Measurements from ENCODE around the gene TMEM208.

Gene TMEM208

DNA sequence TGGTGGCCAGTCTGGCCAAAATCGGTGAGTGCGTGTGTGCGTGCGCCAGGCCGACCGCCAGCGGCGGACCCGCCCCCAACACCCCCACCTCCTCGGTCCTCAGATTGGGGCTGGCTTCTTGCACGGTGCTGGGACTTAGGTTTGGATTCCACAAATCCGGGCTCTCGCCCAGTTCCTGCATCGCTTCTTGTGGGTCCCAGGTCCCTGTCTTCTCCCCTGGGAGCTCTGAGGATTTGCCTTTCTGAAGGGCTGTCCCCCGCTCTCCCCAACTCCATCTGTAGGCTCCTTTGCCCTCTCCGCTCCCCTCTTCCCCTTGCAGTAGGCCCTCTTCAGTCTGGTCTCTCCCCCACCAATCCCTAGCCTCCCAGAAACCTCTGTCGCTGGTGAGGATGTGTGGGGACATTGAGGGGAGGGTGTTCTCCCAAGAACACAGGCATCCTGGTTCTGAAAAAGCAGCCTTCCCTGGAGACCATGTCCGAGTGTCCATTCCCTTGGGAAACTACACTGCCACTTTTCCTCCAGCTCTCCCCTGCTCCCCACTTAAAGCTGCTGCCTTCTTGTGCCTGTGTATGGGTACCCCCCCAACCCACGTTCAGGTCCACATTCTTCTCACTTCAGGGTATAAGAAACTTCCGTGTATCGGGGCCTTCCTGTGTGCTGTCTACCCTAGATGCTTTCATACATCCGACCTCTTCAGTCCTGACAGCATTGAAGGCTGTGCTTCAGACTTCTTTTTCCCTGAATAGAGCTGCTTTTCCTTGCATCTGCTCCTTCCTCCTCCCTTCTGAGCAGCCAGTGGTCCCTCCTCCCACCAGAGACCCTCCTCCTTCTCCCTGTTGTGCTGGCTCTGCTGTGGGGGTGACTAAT is 22.5 kb downstream of the TMEM208 start:
- DNase-seq (ENCODE audit: low read depth in 2 of 2): no peak

DNA sequence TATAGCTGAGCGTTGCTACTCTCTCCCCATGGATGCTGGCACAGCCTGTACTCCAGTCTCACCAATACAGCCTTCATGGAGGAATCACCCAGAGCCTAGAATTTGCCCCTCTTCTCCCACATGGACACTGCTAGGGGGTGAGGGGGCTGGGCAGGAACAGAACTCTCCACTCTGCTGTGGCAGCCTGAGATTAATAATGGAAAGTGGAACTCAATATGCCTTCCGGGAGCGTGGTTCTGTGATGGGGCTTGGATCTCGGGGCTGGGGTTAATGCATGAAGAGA is 23.1 kb downstream of the TMEM208 start:
- no peak for DNase-seq (ENCODE audit: low read depth in 2 of 2)

DNA sequence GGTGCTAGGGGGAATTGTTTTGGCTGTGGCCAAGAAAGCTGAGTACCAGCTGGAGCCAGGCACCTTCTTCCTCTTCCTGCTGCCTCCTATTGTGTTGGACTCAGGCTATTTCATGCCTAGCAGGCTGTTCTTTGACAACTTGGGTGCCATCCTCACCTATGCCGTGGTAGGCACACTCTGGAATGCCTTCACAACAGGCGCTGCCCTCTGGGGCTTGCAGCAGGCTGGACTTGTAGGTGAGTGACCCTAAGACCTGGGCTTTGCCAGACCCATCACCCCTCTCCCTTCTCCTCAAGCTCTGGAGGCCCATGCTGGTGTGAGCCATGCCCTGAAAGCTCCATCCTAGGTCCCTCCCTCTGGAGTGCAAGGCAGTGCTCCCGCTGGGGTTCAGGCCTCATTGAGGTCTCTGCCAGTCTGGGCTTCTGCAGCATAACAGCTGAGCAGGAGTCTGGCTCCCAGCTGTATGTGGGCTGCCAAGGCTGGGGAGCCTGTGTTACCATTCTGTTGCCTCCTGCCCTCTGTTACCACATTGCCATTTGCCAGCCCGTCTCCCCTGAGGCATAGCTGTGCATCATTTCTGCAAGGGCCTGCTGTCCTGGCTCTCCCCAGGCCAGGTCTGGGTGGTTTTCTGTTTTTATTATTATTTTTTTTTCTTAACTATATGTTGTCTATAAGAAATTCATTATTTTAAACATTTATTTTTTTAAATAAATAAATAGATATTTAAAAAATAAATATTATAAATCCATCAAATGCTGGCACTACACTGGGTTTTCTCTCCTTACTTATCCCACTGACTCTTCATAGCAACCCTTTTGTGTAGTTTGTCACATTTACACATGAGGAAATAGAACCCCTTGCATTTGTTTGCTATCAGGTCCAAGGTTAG is 25.9 kb downstream of the TMEM208 start:
- DNase-seq (ENCODE audit: low read depth in 2 of 2): no peak

DNA sequence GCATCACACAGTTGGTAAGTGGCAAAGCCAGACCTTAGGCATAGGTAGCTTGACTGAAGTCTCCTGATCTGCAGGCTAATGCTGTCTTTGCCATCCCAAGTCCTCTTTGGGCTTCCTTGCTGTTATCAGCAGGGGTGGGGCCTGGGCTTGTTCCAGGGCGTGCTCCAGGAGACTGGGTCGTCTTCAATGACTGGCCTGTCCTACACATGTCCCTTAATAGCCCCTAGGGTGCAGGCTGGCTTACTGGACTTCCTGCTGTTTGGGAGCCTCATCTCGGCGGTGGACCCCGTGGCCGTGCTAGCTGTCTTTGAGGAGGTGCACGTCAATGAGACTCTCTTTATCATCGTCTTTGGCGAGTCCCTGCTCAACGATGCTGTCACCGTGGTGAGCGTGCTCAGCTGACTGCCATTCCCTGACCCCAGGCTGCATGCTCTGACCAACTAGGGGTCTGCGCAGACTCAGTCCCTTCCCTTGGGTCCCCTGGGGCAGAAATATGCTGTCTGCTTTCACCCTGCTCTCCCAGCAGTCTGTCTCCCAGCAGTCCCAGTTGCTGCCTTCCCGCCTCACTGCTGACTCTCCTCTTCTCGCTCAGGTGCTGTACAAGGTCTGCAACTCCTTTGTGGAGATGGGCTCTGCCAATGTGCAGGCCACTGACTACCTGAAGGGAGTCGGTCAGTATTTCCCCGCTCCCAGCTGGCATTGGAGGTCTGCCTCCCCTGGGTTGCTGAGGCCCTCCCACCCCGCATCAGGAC is 28.0 kb downstream of the TMEM208 start:
- DNase-seq (ENCODE audit: low read depth in 2 of 2): no peak

DNA sequence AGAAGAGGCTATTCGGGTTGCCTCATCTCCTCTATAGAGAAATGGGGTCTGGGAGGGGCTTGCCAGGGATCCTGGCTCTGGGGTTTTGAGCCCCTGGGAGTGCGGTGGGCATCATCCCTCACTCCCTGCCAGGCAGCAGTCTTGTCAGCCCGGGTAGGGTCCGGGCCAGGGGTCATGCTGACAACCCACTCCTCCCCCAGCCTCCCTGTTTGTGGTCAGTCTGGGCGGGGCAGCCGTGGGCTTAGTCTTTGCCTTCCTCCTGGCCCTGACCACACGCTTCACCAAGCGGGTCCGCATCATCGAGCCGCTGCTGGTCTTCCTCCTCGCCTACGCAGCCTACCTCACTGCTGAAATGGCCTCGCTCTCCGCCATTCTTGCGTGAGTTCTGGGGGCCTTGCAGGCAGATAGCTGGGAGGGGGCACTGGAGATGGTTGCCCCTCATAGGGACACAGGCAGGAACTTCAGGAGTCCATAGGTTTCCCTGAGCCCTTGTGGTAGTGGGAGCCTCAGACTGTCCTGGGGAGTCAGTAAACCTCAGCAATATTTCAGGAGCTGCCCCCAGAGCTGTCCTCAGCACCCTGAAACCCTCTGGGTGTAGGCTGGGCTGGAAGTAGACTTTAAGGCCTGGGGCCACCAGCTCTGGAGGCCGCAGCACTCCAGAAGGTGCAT is 28.8 kb downstream of the TMEM208 start:
- DNase-seq (ENCODE audit: low read depth in 2 of 2): no peak

DNA sequence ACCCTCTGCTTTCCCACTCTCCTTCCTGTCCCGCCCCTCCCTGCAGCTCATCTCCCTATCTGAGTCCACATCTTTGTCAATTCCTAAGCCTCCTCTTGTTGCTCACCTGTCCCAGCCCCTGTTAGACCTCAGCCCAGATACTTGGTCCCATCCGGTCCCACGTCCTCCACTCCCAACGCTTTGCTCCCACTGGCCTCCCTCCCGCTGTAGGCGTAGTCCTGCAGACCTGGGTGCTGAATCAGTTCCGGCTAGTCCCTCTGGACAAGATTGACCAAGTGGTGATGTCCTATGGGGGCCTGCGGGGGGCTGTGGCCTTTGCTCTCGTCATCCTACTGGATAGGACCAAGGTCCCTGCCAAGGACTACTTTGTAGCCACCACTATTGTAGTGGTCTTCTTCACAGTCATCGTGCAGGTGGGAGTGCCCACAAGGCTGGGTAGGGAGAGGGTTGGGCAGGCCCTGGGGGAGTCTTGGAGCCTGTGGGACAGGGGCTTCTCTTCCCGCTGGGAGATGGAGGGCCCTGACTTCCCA is 29.8 kb downstream of the TMEM208 start:
- no peak for DNase-seq (ENCODE audit: low read depth in 2 of 2)

DNA sequence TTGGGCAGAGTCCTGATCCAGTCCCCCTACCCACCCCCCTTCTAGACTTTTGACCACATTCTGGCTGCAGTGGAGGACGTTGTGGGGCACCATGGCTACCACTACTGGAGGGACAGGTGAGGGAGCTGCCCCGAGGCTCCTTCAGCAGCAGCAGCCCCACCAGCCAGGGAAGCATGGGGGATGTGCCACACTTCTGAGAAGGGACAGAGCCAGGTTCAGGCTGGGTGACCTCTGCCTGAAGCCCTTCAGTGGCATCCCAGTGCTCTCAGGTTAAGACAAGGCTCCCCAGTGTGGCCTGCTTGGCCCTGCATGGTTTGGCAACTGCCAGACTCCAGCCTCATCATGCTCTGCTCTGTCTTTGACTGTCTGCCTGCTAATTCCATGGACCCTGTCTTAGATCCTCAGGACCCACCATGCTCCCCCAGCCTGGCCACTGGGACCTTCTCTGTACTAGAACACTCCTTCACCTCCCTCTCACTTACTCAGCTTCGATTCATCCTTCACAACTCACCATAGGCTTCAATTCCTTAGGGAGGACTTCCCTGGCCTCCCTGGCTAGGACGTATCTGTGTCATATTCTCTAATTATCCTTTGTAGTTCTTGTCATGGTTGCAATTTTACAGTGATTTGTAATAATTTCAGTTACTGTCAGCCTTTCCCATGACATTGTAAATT is 30.7 kb downstream of the TMEM208 start:
- no peak for DNase-seq (ENCODE audit: low read depth in 2 of 2)

DNA sequence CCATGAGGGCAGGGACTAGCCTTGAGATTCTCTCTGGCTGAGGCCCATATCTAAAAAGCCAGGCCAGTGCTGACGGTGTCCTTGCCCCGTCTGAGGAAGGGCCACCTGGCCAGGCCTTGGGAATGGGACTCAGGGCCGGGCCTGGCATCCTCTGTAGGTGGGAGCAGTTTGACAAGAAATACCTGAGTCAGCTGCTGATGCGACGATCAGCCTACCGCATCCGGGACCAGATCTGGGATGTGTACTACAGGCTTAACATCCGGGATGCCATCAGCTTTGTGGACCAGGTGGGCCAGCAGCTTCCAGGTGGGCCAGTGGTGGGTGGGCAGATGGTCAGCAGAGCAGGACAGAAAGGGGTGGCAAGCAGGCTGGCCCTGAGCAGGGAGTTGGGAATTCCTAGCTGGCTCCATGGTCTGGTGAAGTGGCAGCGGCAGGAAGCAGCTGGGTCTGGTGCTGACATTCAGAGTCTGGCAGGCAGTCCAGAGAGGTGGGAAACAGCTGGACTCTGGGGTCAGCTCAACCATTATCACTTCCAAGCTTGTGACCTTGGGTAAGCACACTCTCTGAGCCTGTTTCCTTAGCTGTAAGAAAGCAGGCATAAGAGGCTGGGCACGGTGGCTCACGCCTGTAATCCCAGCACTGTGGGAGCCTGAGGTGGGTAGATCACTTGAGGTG is 31.4 kb downstream of the TMEM208 start:
- no peak for DNase-seq (ENCODE audit: low read depth in 2 of 2)

DNA sequence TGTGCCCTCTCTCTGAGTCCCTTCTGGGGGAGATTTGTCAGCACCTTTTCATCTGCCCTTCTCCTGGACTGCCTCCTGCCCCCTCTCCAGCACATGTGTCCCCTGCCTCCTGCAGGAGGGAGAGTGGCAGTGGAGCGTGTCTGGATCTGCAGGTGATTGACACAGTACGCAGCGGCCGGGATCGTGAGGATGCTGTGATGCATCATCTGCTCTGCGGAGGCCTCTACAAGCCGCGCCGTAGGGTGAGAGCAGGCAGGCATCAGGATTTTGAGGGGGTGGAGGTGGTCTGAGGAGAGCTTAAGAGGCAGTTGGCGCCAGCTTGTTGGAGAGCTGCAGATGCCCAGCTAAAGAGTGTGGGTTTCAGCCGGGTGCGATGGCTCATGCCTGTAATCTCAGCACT is 32.8 kb downstream of the TMEM208 start:
- no peak for DNase-seq (ENCODE audit: low read depth in 2 of 2)

DNA sequence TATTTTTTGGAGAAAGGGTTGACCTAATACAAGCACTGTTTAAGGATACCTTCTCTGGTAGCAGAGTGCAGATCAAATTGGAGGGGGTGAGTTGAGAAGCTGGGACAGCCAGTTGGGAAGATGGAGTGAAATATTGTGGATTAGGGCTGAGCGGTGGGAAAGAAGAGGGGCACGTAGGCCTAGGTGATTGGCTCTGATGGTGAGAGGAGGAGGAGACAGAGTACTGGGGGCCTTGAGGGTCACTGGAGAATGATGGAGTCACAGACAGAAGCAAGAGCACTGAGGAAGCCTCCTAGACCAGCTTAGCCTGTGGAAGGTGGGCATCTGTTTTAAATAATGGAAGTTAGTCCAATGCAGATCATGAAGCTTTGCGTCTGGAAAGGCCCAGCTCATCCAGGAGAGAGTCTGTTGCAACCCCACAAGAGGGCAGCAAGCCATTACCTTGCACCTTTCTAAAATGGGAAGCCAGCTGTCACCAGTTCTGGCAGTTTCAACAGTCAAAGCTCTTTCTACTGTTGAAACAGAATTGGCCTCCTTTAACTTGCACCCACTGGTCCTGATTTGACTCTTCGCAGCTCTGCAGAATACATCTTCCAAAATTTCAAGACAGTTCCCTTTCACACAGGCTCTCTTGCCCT is 33.6 kb downstream of the TMEM208 start:
- DNase-seq (ENCODE audit: low read depth in 2 of 2): no peak

DNA sequence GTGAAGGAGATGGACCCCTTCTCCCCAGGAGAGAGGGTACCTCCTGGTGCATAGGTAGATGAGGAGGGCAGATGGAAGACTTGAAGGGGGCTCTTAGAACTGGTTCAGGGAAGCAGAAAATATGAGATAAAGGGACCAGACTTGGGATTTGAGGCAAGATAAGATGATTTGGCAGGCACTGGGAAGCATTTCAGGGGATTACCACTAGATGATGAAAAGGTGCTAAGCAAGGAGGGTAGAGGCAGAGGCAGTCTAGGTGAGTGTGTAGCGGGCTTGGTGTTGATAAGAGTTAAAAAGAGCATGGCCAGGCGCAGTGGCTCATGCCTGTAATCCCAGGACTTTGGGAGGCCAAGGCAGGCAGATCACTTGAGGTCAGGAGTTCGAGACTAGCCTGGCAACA is 36.3 kb downstream of the TMEM208 start:
- DNase-seq (ENCODE audit: low read depth in 2 of 2): no peak

DNA sequence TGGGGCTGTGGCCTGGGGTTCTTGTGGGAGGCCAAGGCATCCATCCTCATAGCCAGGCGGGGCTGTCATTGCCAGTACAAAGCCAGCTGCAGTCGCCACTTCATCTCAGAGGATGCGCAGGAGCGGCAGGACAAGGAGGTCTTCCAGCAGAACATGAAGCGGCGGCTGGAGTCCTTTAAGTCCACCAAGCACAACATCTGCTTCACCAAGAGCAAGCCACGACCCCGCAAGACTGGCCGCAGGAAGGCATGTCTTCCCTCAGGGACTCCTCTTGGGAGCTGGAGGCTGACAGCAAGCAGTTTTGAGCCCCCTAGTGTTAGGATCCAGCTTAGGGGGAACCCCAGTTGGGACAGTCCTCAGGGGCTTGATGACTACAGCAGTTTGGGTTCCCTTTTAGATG is 37.3 kb downstream of the TMEM208 start:
- no peak for DNase-seq (ENCODE audit: low read depth in 2 of 2)

DNA sequence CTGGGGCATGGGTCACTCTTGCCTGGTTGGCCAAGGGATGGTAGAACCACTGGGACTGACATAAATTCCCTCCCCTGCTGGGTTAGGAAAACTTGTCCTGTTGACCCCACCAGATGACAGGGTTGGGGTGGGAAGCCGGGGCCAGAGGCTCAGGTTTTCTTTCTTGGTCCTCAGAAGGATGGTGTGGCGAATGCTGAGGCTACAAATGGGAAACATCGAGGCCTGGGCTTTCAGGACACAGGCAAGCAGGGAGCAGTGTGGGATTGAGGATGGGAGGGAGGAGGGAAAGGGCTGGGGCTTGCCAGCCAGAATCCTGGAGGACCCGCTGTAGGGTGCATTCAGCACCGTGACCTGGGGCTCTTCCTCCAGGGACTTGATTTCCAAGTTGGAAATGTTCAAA is 37.9 kb downstream of the TMEM208 start:
- DNase-seq (ENCODE audit: low read depth in 2 of 2): no peak

DNA sequence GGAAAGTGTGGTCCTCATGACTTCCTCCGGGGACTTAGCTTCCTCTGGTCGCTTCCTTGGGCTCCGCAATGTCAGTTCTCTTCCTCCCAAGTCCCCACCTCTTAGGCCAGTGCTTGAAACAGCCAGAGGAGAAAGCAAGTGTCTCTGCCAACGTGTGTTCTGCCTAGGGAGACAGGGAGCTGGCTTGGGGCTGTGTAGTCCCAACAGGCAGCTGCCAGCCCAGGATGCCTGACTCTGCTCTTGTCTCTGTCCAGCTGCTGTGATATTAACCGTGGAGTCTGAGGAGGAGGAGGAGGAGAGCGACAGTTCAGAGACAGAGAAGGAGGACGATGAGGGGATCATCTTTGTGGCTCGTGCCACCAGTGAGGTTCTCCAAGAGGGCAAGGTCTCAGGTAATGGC is 38.9 kb downstream of the TMEM208 start:
- DNase-seq (ENCODE audit: low read depth in 2 of 2): no peak

DNA sequence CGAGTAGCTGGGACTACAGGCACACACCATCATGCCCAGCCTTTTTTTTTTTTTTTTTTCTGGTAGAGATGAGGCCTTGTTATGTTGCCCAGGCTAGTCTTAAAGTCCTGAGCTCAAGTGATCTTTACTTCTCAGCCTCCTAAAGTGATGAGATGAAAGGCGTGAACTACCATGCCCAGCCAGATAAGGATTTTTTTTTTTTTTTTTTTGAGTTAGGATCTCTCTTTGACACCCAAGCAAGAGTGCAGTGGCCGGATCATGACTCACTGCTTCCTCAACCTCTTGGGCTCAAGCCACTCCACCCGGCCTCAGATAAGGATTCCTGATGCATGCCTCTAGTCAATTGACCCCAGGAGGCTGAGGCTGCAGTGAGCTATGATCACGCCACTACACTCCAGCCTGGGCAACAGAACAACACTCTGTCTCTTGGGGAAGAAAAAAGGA is 41.2 kb downstream of the TMEM208 start:
- DNase-seq (ENCODE audit: low read depth in 2 of 2): no peak

DNA sequence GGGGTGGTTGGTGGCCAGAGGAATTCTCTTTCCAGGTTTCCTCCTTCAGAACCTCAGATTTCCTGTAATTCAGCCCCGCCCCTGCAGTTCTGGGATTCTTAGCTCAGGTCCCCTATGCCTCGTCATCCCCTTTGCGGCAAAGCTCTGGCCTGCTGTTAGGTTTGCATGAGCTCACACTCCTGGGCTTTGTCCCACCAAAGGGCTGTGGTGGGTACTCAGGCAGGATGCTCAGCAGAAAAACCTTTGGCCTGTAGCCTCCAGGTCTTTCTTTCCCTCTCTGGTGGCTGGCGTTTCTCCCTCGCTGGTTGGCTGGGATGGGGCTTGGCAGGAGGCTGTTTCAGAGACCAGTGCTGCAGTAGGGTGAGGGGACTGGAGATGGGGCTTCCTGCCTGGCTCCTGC is 42.8 kb downstream of the TMEM208 start:
- no peak for DNase-seq (ENCODE audit: low read depth in 2 of 2)

DNA sequence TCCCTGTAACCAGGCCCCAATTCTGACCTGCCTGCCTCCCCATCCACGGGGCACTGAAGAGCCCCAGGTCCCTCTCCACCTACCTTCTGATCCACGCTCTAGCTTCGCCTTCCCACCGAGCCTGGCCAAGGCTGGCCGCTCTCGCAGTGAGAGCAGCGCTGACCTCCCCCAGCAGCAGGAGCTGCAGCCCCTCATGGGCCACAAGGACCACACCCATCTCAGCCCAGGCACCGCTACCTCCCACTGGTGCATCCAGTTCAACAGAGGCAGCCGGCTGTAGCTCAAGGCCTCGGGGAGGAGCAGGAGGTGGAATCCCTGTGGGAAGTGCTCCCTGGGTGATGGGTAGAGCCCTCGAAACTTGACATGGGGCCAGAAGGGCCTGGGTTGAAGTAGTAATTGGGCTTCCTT is 44.0 kb downstream of the TMEM208 start:
- no peak for DNase-seq (ENCODE audit: low read depth in 2 of 2)

DNA sequence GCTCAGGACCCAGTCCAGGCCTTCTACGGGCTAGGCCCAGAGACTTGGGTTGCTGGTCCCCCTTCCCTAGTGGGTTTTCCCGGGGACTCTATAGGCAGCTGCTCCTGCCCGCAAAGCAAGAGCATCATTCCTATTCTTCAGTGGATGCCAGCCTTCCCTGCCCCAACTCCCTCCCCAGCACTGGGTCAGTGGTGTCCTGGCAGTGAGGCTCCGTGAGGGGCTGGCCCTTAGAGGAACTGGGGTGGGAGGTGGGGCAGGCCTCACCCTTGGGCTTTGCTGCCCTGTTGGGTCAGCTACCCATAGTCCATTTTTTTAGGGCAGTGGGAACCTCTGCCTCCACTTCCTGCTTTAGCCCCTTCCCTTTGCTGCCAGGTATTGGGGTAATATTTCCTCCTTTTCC is 44.5 kb downstream of the TMEM208 start:
- no peak for DNase-seq (ENCODE audit: low read depth in 2 of 2)

DNA sequence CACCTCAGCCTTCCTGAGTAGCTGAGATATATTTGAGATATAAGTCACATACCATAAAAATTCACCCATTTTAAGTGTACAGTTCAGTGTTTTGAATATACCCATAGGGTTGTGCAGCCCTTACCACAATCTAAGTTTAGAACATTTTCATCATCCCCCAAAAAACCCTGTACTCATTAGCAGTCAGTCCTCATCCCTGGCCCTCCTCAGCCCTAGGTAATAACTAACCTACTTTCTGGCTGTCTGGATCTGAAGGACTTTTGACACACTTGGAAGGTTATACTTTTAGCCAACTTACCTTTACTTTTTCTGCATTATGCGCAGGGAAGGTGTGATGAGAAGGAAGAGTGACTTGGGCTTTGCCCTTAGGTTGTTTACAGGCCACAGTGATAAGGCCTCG is 48.4 kb downstream of the TMEM208 start:
- no peak for DNase-seq (ENCODE audit: low read depth in 2 of 2)
